Measurements from ENCODE around the gene ANKRD11. TPM values are rescaled to one million over a fixed set of nuclear protein-coding genes. Genes with fewer than 3 reads are reported as not detected.

The ANKRD11 gene
- total and polyA plus RNA-seq, 7 donors, result 30.6 to 161 (median 42.8) TPM

- WGBS, 2 donors, result 81 to 85% methylated on average over 5 of the region's 5 CpGs
- TF ChIP-seq EP300 (IDR thresholded peaks at IDR 0.05) (no peak), CTCF (IDR thresholded peaks at IDR 0.05) (no peak), POLR2AphosphoS5 (IDR thresholded peaks at IDR 0.05) (no peak), POLR2A (IDR thresholded peaks at IDR 0.05) (no peak)
- intact Hi-C loops (cut with DNase I), result loop anchor here (5.0 kb wide), 1 partner anchor 69 kb away; the partner anchor contains the start of gene RPL13
Measured at GRCh38 chr16:89493776-89494175, 3.4 kb upstream of the ANKRD11 start.

GRCh38 chr16:89491974-89492687 is 1.8 kb upstream of the ANKRD11 start:
- H3K4me3 ChIP-seq, result peak overlapping the region in 3 of 4 donors; percentile 69 to 98 (median 98)
- peak overlapping the region; percentile 91 to 100 (median 96) for H3K27ac ChIP-seq
- H3K36me3 ChIP-seq, result no peaks in the 10 kb centered on the region
- no peaks in the 10 kb centered on the region for H3K9me3 ChIP-seq
- DNase-seq, result no peak
- 88 to 90% methylated on average over 24 of the region's 24 CpGs for WGBS, 2 donors
- peaks cover 0 to 37% (median 30%) of the 10 kb centered on the region in 4 donors for H3K4me1 ChIP-seq
- no peaks in the 10 kb centered on the region for H3K27me3 ChIP-seq
- no peak for TF ChIP-seq EP300 (IDR thresholded peaks at IDR 0.05)
- TF ChIP-seq POLR2AphosphoS5 (IDR thresholded peaks at IDR 0.05), result no peak
- no peak for TF ChIP-seq CTCF (IDR thresholded peaks at IDR 0.05)
- no peak for TF ChIP-seq POLR2A (IDR thresholded peaks at IDR 0.05)
- intact Hi-C loops (cut with DNase I), result loop anchor here (1.0 to 5.0 kb wide), 2 partner anchors 16 to 70 kb away; partner anchors contain the start of genes RPL13 and SPG7

More at GRCh38 chr16:89493776-89494175, 3.4 kb upstream of the ANKRD11 start:
- H3K27me3 ChIP-seq, result no peaks in the 10 kb centered on the region
- H3K36me3 ChIP-seq, result no peaks in the 10 kb centered on the region
- no peak overlapping the region for H3K27ac ChIP-seq
- peaks cover 0 to 21% (median 14%) of the 10 kb centered on the region in 4 donors for H3K4me1 ChIP-seq
- no peaks in the 10 kb centered on the region for H3K9me3 ChIP-seq
- no peak overlapping the region for H3K4me3 ChIP-seq
- no peak for DNase-seq

GRCh38 chr16:89491238-89491869 is 993 bp upstream of the ANKRD11 start:
- peak overlapping the region; percentile 91 to 100 (median 96) for H3K27ac ChIP-seq
- 2% methylated on average over 22 of the region's 22 CpGs for WGBS, 2 donors
- DNase-seq, result no peak
- peak overlapping the region; percentile 69 to 98 (median 95) for H3K4me3 ChIP-seq
- no peaks in the 10 kb centered on the region for H3K9me3 ChIP-seq
- TF ChIP-seq CTCF (IDR thresholded peaks at IDR 0.05) (peak in 1 of 4 experiments; percentile 38), POLR2AphosphoS5 (IDR thresholded peaks at IDR 0.05) (no peak)
- peaks cover 0 to 41% (median 34%) of the 10 kb centered on the region in 4 donors for H3K4me1 ChIP-seq
- intact Hi-C loops (cut with DNase I), result loop anchor here (1.0 to 5.0 kb wide), 2 partner anchors 17 to 71 kb away; partner anchors contain the start of genes RPL13 and SPG7
- no peaks in the 10 kb centered on the region for H3K36me3 ChIP-seq
- no peaks in the 10 kb centered on the region for H3K27me3 ChIP-seq

- no peak for DNase-seq
- intact Hi-C loops (cut with DNase I), result loop anchor here (1.0 to 5.0 kb wide), 3 partner anchors 72 to 158 kb away; partner anchors contain the start of gene RPL13
- peak overlapping the region; percentile 95 to 100 (median 98) for H3K27ac ChIP-seq
- TF ChIP-seq EP300 (IDR thresholded peaks at IDR 0.05), result no peak
- TF ChIP-seq POLR2AphosphoS5 (IDR thresholded peaks at IDR 0.05), result no peak
- TF ChIP-seq POLR2A (IDR thresholded peaks at IDR 0.05), result no peak
- no peak for TF ChIP-seq CTCF (IDR thresholded peaks at IDR 0.05)
- no peaks in the 10 kb centered on the region for H3K9me3 ChIP-seq
- no peaks in the 10 kb centered on the region for H3K27me3 ChIP-seq
- no peaks in the 10 kb centered on the region for H3K36me3 ChIP-seq
- peak overlapping the region; percentile 69 to 98 (median 94) for H3K4me3 ChIP-seq
- H3K4me1 ChIP-seq, result peaks cover 0 to 55% (median 48%) of the 10 kb centered on the region in 4 donors
- 1% methylated on average over 81 of the region's 81 CpGs for WGBS, 2 donors
Measured at GRCh38 chr16:89489898-89490438, 393 bp downstream of the ANKRD11 start.
